ENCODE measurements around the gene DDX49. TPM values are rescaled to one million over a fixed set of nuclear protein-coding genes. Genes with fewer than 3 reads are reported as not detected.

Gene DDX49
- total and polyA plus RNA-seq, 8 donors, result 17.5 to 42.2 (median 24.5) TPM

Other genes starting within 250 kb of the DDX49 start
- 1 to 10 TPM; 5.2 to 8.1 (median 6.5) TPM for gene CRTC1, start 236.0 kb upstream of the DDX49 start, total RNA-seq
- gene CRTC1, start 236.0 kb upstream of the DDX49 start, polyA plus RNA-seq, result 10 to 100 TPM; 12.4 to 18.1 TPM
- gene COMP, start 128.4 kb upstream of the DDX49 start, total RNA-seq, result 1 to 10 TPM in 2 of 6 donors, under 1 TPM in 4; 0.05 to 3.7 (median 0.59) TPM
- gene COMP, start 128.4 kb upstream of the DDX49 start, polyA plus RNA-seq, result under 1 TPM; 0.23 to 0.49 TPM
- gene UPF1, start 87.8 kb upstream of the DDX49 start, total RNA-seq, result 10 to 100 TPM; 26.3 to 54.4 (median 33.4) TPM
- 10 to 100 TPM; 44.1 to 50.7 TPM for gene UPF1, start 87.8 kb upstream of the DDX49 start, polyA plus RNA-seq
- under 1 TPM; 0.16 to 0.75 (median 0.33) TPM for gene CERS1, start 23.6 kb upstream of the DDX49 start, total RNA-seq
- gene CERS1, start 23.6 kb upstream of the DDX49 start, polyA plus RNA-seq, result 1 to 10 TPM; 1.7 to 8.3 TPM
- gene COPE, start 328 bp upstream of the DDX49 start, total RNA-seq, result 100 to 1,000 TPM in 1 of 6 donors, 10 to 100 TPM in 5; 58.2 to 107 (median 91.2) TPM
- gene COPE, start 328 bp upstream of the DDX49 start, polyA plus RNA-seq, result 100 to 1,000 TPM; 152 to 200 TPM
- gene HOMER3, start 21.5 kb downstream of the DDX49 start, total RNA-seq, result 10 to 100 TPM in 1 of 6 donors, 1 to 10 TPM in 5; 3.7 to 15.2 (median 5.3) TPM
- 10 to 100 TPM; 19.4 to 24.8 TPM for gene HOMER3, start 21.5 kb downstream of the DDX49 start, polyA plus RNA-seq
- 10 to 100 TPM; 15.4 to 38.3 (median 23.9) TPM for gene SUGP2, start 113.8 kb downstream of the DDX49 start, total RNA-seq
- 10 to 100 TPM; 60.4 to 60.6 TPM for gene SUGP2, start 113.8 kb downstream of the DDX49 start, polyA plus RNA-seq
- 1 to 10 TPM; 3.1 to 8.8 (median 7.0) TPM for gene ARMC6, start 113.9 kb downstream of the DDX49 start, total RNA-seq
- gene ARMC6, start 113.9 kb downstream of the DDX49 start, polyA plus RNA-seq, result 10 to 100 TPM; 16.6 to 18.3 TPM
- gene SLC25A42, start 144.3 kb downstream of the DDX49 start, total RNA-seq, result 1 to 10 TPM; 3.9 to 8.6 (median 5.7) TPM
- 1 to 10 TPM; 7.4 to 8.7 TPM for gene SLC25A42, start 144.3 kb downstream of the DDX49 start, polyA plus RNA-seq
- 10 to 100 TPM; 10.5 to 14.6 (median 11.7) TPM for gene TMEM161A, start 218.8 kb downstream of the DDX49 start, total RNA-seq
- gene TMEM161A, start 218.8 kb downstream of the DDX49 start, polyA plus RNA-seq, result 10 to 100 TPM; 35.2 to 35.6 TPM